Type B pancreatic cell (in vitro differentiated cells): ENCODE measurements around the gene LONRF2. TPM values are rescaled to one million over a fixed set of nuclear protein-coding genes. Genes with fewer than 3 reads are reported as not detected.
"Not testable (repeated sequence)": the region's sequence is repeated elsewhere in the genome, so short reads cannot be mapped to it uniquely, and the experiment has no call there.

ENCODE experiments used
- DNase-seq: peaks from one replicate; pipeline ENCODE4 v3.0.0; 2021; ENCODE audit warnings: mixed read lengths; ENCODE audit not compliant: unreplicated experiment; ENCODE audit errors: extremely low spot score
- H3K27ac Mint-ChIP-seq: 2 replicates; pipeline ENCODE4 v1.8.0; 2021; ENCODE audit warnings: mild to moderate bottlenecking, mixed read lengths
- H3K27me3 Mint-ChIP-seq: 2 replicates; pipeline ENCODE4 v1.8.0; 2021; ENCODE audit warnings: mixed read lengths
- H3K36me3 Mint-ChIP-seq: 2 replicates; pipeline ENCODE4 v1.8.0; 2021; ENCODE audit warnings: mixed read lengths
- H3K4me1 Mint-ChIP-seq: one replicate; pipeline ENCODE4 v1.8.0; 2021; ENCODE audit warnings: mixed read lengths; ENCODE audit not compliant: unreplicated experiment
- H3K4me3 Mint-ChIP-seq: 2 replicates; pipeline ENCODE4 v1.8.0; 2021; ENCODE audit warnings: mild to moderate bottlenecking, mixed read lengths
- H3K9me3 Mint-ChIP-seq: 2 replicates; pipeline ENCODE4 v1.8.0; 2021; ENCODE audit warnings: mixed read lengths
- total RNA-seq: library from RNA; stranded (reverse); gene quantifications from 2 replicates; pipeline ENCODE4 v1.2.1, GENCODE V29; 2021; ENCODE audit warnings: low replicate concordance
- TF ChIP-seq, protein P1 (sequence below): fragments of 200-600 bp; sonication (generic); conservative IDR thresholded peaks from 2 replicates; pipeline ENCODE4 v1.5.0; 2021; ENCODE audit warnings: antibody characterized with exemption, mild to moderate bottlenecking

LONRF2 gene
- total RNA-seq, 1 donor from 2014 or later = 8.9 TPM

DNA sequence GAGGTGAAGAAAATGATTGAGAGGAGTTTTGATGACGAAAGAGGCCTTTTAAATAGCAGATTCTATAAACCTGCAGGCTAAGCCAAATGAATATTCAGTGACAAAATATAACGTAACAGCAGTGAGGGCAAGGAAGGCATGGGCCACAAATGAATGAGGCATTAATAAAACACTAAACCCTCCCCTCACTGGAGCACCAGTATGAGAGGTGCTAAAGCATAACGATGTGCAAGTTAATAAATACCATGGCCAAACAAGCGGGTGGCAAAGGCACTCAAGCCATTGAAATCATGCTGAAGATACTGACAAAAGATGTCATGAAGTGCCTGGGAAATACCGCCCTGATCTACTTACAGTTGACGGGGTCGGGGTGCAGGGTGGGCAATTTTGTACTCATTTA is 30.2 kb upstream of the LONRF2 start:
- TF ChIP-seq, protein P1, sequence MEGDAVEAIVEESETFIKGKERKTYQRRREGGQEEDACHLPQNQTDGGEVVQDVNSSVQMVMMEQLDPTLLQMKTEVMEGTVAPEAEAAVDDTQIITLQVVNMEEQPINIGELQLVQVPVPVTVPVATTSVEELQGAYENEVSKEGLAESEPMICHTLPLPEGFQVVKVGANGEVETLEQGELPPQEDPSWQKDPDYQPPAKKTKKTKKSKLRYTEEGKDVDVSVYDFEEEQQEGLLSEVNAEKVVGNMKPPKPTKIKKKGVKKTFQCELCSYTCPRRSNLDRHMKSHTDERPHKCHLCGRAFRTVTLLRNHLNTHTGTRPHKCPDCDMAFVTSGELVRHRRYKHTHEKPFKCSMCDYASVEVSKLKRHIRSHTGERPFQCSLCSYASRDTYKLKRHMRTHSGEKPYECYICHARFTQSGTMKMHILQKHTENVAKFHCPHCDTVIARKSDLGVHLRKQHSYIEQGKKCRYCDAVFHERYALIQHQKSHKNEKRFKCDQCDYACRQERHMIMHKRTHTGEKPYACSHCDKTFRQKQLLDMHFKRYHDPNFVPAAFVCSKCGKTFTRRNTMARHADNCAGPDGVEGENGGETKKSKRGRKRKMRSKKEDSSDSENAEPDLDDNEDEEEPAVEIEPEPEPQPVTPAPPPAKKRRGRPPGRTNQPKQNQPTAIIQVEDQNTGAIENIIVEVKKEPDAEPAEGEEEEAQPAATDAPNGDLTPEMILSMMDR = no peak
- no peak overlapping the region for H3K4me3 Mint-ChIP-seq
- DNase-seq = no peak
- no peak overlapping the region for H3K27ac Mint-ChIP-seq
- no peaks in the 10 kb centered on the region for H3K27me3 Mint-ChIP-seq
- no peaks in the 10 kb centered on the region for H3K36me3 Mint-ChIP-seq
- no peaks in the 10 kb centered on the region for H3K4me1 Mint-ChIP-seq
- peaks cover 5% of the 10 kb centered on the region for H3K9me3 Mint-ChIP-seq

DNA sequence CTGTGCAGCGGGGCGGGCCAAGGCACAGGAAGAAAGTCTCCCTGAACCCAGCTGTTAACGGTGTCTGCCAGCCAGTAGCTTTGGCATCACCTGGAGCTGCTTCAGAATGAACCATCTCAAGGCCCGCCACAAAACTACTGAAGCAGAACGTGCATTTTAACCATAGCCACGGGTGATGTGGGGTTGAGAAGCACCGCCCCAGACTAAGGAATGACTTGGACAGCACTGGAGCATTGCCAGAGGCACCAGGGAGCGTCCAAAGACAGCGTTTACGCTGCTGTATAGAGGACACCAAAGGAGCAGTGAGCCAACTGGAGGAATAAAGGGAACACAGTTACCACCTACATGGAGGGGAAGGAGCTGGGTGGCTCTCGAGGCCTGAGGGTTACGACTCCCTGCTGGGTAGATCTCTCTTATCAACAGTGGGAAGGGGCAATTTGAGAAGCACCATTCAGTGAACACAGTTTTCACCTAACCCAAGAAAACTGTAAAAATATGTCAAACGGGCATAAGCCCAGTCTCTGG is 28.4 kb upstream of the LONRF2 start:
- no peak for DNase-seq
- Mint-ChIP-seq H3K4me1 (no peaks in the 10 kb centered on the region), H3K27ac (no peak overlapping the region), H3K27me3 (peaks cover 6% of the 10 kb centered on the region), H3K36me3 (no peaks in the 10 kb centered on the region), H3K9me3 (peaks cover 5% of the 10 kb centered on the region), H3K4me3 (no peak overlapping the region)
- TF ChIP-seq, protein P1 = no peak

DNA sequence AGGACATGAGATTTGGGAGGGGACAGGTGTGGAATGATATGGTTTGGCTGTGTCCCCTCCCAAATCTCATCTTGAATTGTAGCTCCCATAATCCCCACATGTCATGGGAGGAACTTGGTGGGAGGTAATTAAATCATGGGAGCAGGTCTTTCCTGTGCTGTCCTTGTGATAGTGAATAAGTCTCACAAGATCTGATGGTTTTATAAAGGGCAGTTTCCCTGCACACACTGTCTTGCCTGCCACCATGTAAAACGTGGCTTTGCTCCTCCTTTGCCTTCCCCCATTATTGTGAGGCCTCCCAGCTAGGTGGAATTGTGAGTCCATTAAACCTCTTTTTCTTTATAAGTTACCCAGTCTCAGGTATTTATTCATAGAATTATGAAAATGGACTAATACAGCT is 22.8 kb upstream of the LONRF2 start:
- not testable (repeated sequence) for H3K4me3 Mint-ChIP-seq, H3K36me3 Mint-ChIP-seq, H3K9me3 Mint-ChIP-seq, DNase-seq, H3K4me1 Mint-ChIP-seq, H3K27ac Mint-ChIP-seq
- peaks cover 10% of the 10 kb centered on the region for H3K27me3 Mint-ChIP-seq

DNA sequence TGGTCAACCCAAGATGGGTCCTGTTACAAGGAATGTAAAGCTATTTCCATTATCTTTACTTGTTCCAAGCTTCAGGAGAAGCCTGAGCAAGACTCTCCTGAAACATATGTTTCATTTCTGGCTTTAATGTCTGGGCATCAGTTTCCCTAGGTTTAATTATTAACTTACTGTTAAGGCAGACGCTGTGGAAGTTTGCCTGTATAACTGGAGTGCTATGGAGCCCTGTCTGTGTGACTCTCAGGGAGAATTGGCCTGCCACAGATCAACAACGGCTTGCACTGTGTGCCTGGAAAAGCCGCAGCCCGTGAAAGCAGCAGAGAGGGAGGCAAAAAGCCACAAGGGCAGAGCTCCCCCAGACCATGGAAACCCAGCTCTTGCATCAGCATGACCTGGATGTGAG is 22.1 kb upstream of the LONRF2 start:
- H3K36me3 Mint-ChIP-seq = no peaks in the 10 kb centered on the region
- TF ChIP-seq, protein P1 = no peak
- no peak overlapping the region for H3K4me3 Mint-ChIP-seq
- peaks cover 16% of the 10 kb centered on the region for H3K27me3 Mint-ChIP-seq
- H3K9me3 Mint-ChIP-seq = no peaks in the 10 kb centered on the region
- no peak overlapping the region for H3K27ac Mint-ChIP-seq
- no peaks in the 10 kb centered on the region for H3K4me1 Mint-ChIP-seq
- DNase-seq = no peak

DNA sequence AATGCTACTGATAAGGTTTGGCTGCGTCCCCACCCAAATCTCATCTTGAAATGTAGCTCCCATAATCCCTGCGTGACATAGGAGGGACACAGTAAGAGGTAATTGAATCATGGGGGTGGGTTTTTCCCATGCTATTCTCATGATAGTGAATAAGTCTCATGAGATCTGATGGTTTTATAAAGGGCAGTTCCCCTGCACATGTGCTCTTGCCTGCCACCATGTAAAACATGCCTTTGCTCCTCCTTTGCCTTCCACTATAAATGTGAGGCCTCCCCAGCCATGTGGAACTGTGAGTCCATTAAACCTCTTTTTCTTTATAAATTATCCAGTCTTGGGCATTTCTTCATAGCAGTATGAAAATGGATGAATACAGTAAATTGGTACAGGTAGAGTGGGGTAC is 20.2 kb upstream of the LONRF2 start:
- H3K4me1 Mint-ChIP-seq = not testable (repeated sequence)
- peaks cover 16% of the 10 kb centered on the region for H3K27me3 Mint-ChIP-seq

DNA sequence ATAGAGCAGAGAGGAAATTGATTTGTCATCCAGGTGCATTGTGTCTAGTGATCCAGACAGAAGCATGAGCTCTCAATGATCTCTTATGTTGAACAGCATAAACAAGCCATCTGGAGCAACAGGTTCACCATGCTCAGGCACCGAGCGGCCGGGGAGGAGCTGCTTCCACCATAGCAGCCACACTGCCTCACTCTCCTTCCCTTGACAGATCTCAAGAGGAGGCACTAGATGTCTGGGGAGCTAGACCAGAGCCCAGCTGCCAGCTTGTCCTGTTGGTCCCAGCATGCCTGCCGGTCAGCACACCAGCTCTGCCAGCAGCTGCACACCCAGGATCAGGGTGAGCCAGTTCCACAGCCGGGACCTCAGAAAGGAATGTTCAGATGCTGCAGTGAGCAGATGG is 17.5 kb upstream of the LONRF2 start:
- Mint-ChIP-seq H3K27me3 (peaks cover 17% of the 10 kb centered on the region), H3K9me3 (no peaks in the 10 kb centered on the region), H3K4me3 (no peak overlapping the region), H3K4me1 (no peaks in the 10 kb centered on the region), H3K36me3 (no peaks in the 10 kb centered on the region), H3K27ac (no peak overlapping the region)
- DNase-seq = no peak
- TF ChIP-seq, protein P1 = no peak

More for the DNA sequence above, 20.2 kb upstream of the LONRF2 start:
- H3K4me3 Mint-ChIP-seq, DNase-seq, H3K9me3 Mint-ChIP-seq, H3K36me3 Mint-ChIP-seq, H3K27ac Mint-ChIP-seq: not testable (repeated sequence)

DNA sequence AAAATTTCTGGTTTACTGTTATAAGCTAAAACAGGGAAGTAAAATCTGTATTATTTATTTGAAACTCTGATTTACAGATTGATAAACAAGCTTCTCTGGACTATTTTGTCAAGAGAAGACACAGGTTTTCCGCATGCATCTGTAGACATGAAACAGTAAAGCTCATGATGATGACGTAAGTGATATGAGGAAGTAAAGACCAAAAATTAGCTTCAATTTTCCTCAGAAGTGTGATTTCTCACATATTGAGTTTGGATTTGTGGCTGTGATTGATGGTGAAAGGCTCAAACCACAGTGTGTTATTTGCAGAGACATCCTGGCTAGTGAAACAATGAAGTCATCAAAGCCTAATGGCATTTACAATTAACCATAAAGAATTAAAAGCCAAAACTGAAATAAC is 12.6 kb upstream of the LONRF2 start:
- Mint-ChIP-seq H3K4me1 (no peaks in the 10 kb centered on the region), H3K27ac (no peak overlapping the region), H3K27me3 (peaks cover 24% of the 10 kb centered on the region), H3K4me3 (no peak overlapping the region), H3K9me3 (no peaks in the 10 kb centered on the region), H3K36me3 (no peaks in the 10 kb centered on the region)
- TF ChIP-seq, protein P1 = no peak
- no peak for DNase-seq
